ENCODE results near the gene NT5C.

NT5C gene

GRCh38 chr17:75131278-75132017 lies at the start of gene NT5C:
Gene NT5C, minus strand, starts transcription at chr17:75131742. Its CDS starts 35 bp downstream, at chr17:75131707.
- H3K36me3 ChIP-seq (ENCODE audit: control insufficient read depth in 2 of 2, insufficient read depth in 1 of 2, low read length in 2 of 2) = peaks cover 19 to 39% of the 10 kb centered on the region in 2 experiments
- ChIA-PET POLR2A (interaction anchor here (0.7 to 3.9 kb wide), 21 partner anchors 9 to 355 kb away, joined by 3 to 20 read pairs (median 4); partner anchors contain the start of genes ARMC7, JPT1, MRPL58 and NAT9), CTCF (interaction anchor here (0.6 to 4.3 kb wide), 28 partner anchors 8 to 488 kb away, joined by 3 to 86 read pairs (median 4); partner anchors contain the start of genes HID1, MIF4GD and MRPL58)
- peak within 1 kb of the TSS; percentile 94 for H3K27ac ChIP-seq (ENCODE audit: extremely low read depth, low read depth, low read length)
- peak within 1 kb of the TSS; percentile 61 for H3K4me3 ChIP-seq (ENCODE audit: low read depth, low read length)
- H3K9me3 ChIP-seq (ENCODE audit: control insufficient read depth, insufficient read depth, low read depth, low read length) = no peaks in the 10 kb centered on the region
- peaks cover 3% of the 10 kb centered on the region; the same call in 1 of the 2 replicates for H3K4me1 ChIP-seq (ENCODE audit: control insufficient read depth, insufficient read depth, low read length)
- peak; percentile 55; the same call in 1 of the 2 replicates for TF ChIP-seq GLIS1 (tag by site-specific recombination; IDR thresholded peaks at IDR 0.05)
- TF ChIP-seq ZIC2 (tag by site-specific recombination; IDR thresholded peaks at IDR 0.05) = peak; percentile 83
- TF ChIP-seq ZNF121 (tag by site-specific recombination; IDR thresholded peaks at IDR 0.05) = 0 out of 2 replicates have a peak, but pooled peaks have one; percentile 34
- no peak for TF ChIP-seq ZNF521 (tag by site-specific recombination; IDR thresholded peaks at IDR 0.05)
- no peak for TF ChIP-seq ZSCAN23 (tag by site-specific recombination; IDR thresholded peaks at IDR 0.05)
- TF ChIP-seq ZBTB44 (tag by site-specific recombination; IDR thresholded peaks at IDR 0.05) = peak; percentile 44
- TF ChIP-seq ZNF157 (tag by site-specific recombination; IDR thresholded peaks at IDR 0.05) = no peak
- TF ChIP-seq HOXC10 (CRISPR knock-in tag; IDR thresholded peaks at IDR 0.05) = peak; percentile 96; the same call in 1 of the 2 replicates
- TF ChIP-seq ZNF473 (tag by site-specific recombination; IDR thresholded peaks at IDR 0.05) = no peak
- peak; percentile 92 for TF ChIP-seq ZBTB26 (tag by site-specific recombination; optimal IDR thresholded peaks at IDR 0.05)
- no peak for TF ChIP-seq ZNF560 (tag by site-specific recombination; IDR thresholded peaks at IDR 0.05; ENCODE audit: borderline replicate concordance)
- TF ChIP-seq SP2 (tag by site-specific recombination; IDR thresholded peaks at IDR 0.05) = peak; percentile 31
- no peak for TF ChIP-seq ZNF26 (tag by site-specific recombination; IDR thresholded peaks at IDR 0.05)
- peak; percentile 95 for TF ChIP-seq ZSCAN30 (tag by site-specific recombination; IDR thresholded peaks at IDR 0.05)
- TF ChIP-seq ZNF266 (tag by site-specific recombination; IDR thresholded peaks at IDR 0.05; ENCODE audit: low read depth) = no peak
- TF ChIP-seq ZSCAN4 (tag by site-specific recombination; IDR thresholded peaks at IDR 0.05) = no peak
- TF ChIP-seq ZBTB11 (tag by site-specific recombination; conservative IDR thresholded peaks at IDR 0.05; ENCODE audit: low read depth) = peak; percentile 92
- TF ChIP-seq INSM2 (tag by site-specific recombination; IDR thresholded peaks at IDR 0.05) = no peak
- TF ChIP-seq ZNF449 (tag by site-specific recombination; IDR thresholded peaks at IDR 0.05) = 0 out of 2 replicates have a peak, but pooled peaks have one; percentile 69
- 0 out of 2 replicates have a peak, but pooled peaks have one; percentile 9 for TF ChIP-seq KLF17 (tag by site-specific recombination; IDR thresholded peaks at IDR 0.05)
- TF ChIP-seq GLIS2 (tag by site-specific recombination; IDR thresholded peaks at IDR 0.05) = peak; percentile 94
- TF ChIP-seq ZNF423 (tag by site-specific recombination; IDR thresholded peaks at IDR 0.05) = peak; percentile 68
- peak; percentile 77; the same call in 1 of the 2 replicates for TF ChIP-seq KLF10 (tag by site-specific recombination; IDR thresholded peaks at IDR 0.05)

All from HEK293 (cell line).